GM19193 (cell line): ENCODE results near the gene TUG1.

Experiments
- POLR2A ChIP-seq: IDR thresholded peaks from 4 replicates; pipeline ENCODE4 v1.6.1; 2011; ENCODE audit not compliant: insufficient read depth, insufficient read length; ENCODE audit errors: extremely low read depth

TUG1 gene

GRCh38 chr22:31022516-31022915, 53.5 kb downstream of the TUG1 start:
- no peak for TF ChIP-seq POLR2A
